Osteoblast (primary cell): Measurements from ENCODE around the gene ASPDH. TPM values are rescaled to one million over a fixed set of nuclear protein-coding genes. Genes with fewer than 3 reads are reported as not detected.

ENCODE experiments used
- DNase-seq: peaks from one replicate; pipeline ENCODE4 v3.0.0; 2011; ENCODE audit warnings: low spot score, mixed read lengths; ENCODE audit not compliant: insufficient read length; ENCODE audit errors: missing footprints
- H2AFZ ChIP-seq: 2 replicates; pipeline ENCODE4 v1.6.0; 2011; ENCODE audit warnings: mild to moderate bottlenecking, low read length
- H3K27ac ChIP-seq: 2 replicates; pipeline ENCODE4 v1.5.1; 2011; ENCODE audit warnings: mild to moderate bottlenecking, low read depth, low read length, moderate library complexity
- H3K27me3 ChIP-seq: 2 replicates; pipeline ENCODE4 v1.6.0; 2012; ENCODE audit warnings: mild to moderate bottlenecking, control low read depth, inconsistent platforms, low read length, moderate library complexity; ENCODE audit not compliant: insufficient read depth
- H3K36me3 ChIP-seq: 2 replicates; pipeline ENCODE4 v1.5.1; 2011; ENCODE audit warnings: mild to moderate bottlenecking, low read length, control low read depth, moderate library complexity; ENCODE audit not compliant: insufficient read depth
- H3K4me1 ChIP-seq: 2 replicates; pipeline ENCODE4 v1.5.1; 2011; ENCODE audit warnings: mild to moderate bottlenecking, low read length, control low read depth, moderate library complexity; ENCODE audit not compliant: insufficient read depth
- H3K4me2 ChIP-seq: 2 replicates; pipeline ENCODE4 v1.6.0; 2011; ENCODE audit warnings: mild to moderate bottlenecking, low read length; ENCODE audit not compliant: insufficient read depth
- H3K4me3 ChIP-seq: fragments of 200-600 bp; sonication (generic); 3 replicates; pipeline ENCODE4 v1.5.1; 2012; ENCODE audit warnings: mild to moderate bottlenecking, low read length, inconsistent platforms; ENCODE audit not compliant: insufficient read depth
- H3K79me2 ChIP-seq: 2 replicates; pipeline ENCODE4 v1.6.0; 2012; ENCODE audit warnings: mild to moderate bottlenecking, low read length, control low read depth, inconsistent platforms; ENCODE audit not compliant: insufficient read depth
- H3K9me3 ChIP-seq: 2 replicates; pipeline ENCODE4 v1.5.1; 2011; ENCODE audit warnings: low read depth, low read length, control low read depth
- H4K20me1 ChIP-seq: 2 replicates; pipeline ENCODE4 v1.6.0; 2012; ENCODE audit warnings: mild to moderate bottlenecking, low read length, control low read depth; ENCODE audit not compliant: insufficient read depth
- total RNA-seq: library from RNA; depleted of rRNA; stranded (reverse); fragments of >200 nt; gene quantifications from 2 replicates; pipeline ENCODE4 v1.2.3, GENCODE V29; 2012
- TF ChIP-seq, protein P1 (sequence below): IDR thresholded peaks from 2 replicates; pipeline ENCODE4 v1.5.1; 2011; ENCODE audit warnings: mild to moderate bottlenecking, low read depth, low read length, moderate library complexity; ENCODE audit errors: extremely low read depth

The ASPDH gene
- total RNA-seq, 1 donor, result not detected

DNA sequence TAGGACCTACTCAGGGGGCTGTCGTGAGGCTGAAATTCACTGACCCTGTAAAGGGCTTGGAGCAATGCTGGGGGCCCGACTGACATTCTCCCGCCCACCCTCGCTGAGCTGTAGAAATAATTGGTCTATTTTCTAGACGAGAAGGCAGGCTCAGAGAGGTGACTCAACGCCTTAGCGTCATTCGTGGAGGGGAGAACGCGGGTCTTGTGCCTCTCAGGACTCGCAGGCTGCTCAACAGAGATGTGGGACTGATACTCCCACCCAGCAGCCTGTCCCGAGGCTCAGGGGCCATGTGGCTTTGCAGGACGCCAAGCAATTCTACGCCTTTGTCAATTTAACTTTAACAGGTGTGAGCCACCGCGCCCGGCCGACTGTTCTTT is 23.6 kb upstream of the ASPDH start:
- no peaks in the 10 kb centered on the region for H3K79me2 ChIP-seq
- DNase-seq, result no peak
- H3K4me3 ChIP-seq, result no peak overlapping the region
- no peaks in the 10 kb centered on the region for H3K4me1 ChIP-seq
- H3K9me3 ChIP-seq, result peaks cover 4% of the 10 kb centered on the region
- H3K27ac ChIP-seq, result no peak overlapping the region
- no peaks in the 10 kb centered on the region for H3K27me3 ChIP-seq
- no peaks in the 10 kb centered on the region for H4K20me1 ChIP-seq
- no peak overlapping the region for H3K4me2 ChIP-seq
- TF ChIP-seq, protein P1, sequence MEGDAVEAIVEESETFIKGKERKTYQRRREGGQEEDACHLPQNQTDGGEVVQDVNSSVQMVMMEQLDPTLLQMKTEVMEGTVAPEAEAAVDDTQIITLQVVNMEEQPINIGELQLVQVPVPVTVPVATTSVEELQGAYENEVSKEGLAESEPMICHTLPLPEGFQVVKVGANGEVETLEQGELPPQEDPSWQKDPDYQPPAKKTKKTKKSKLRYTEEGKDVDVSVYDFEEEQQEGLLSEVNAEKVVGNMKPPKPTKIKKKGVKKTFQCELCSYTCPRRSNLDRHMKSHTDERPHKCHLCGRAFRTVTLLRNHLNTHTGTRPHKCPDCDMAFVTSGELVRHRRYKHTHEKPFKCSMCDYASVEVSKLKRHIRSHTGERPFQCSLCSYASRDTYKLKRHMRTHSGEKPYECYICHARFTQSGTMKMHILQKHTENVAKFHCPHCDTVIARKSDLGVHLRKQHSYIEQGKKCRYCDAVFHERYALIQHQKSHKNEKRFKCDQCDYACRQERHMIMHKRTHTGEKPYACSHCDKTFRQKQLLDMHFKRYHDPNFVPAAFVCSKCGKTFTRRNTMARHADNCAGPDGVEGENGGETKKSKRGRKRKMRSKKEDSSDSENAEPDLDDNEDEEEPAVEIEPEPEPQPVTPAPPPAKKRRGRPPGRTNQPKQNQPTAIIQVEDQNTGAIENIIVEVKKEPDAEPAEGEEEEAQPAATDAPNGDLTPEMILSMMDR, result no peak
- H3K36me3 ChIP-seq, result no peaks in the 10 kb centered on the region
- no peak overlapping the region for H2AFZ ChIP-seq

DNA sequence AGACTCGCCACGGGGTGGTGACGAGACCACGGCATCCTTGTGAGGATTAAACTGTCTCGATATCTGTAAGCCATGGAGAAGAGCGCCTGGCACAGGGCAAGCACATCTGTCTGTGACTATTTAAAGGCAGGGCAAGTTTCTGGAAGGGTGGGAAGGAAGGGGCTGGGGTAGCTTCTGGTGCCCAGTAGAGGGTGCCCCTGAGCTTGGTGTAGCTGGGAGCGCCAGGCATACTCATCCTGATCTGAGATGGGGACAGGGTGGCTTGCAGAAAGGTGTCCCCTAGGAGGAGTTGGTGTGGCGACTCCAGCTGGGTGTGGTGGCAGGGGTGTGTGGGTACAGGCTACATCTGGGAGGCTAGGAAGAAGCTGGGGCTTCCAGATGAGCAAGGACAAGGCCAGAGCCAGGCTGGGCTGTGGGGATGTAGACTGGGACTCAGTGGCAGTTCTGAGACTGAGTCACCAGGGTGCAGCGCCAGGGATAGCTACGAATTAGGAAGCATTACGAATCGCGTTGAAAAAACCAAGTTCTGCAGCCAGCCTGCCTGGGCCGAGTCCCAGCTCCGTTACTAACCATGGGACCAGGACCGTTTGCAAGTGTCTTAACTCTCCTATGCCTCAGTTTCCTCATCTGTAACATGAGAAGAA is 23.1 kb upstream of the ASPDH start:
- Histone ChIP-seq H3K27ac (no peak overlapping the region), H3K27me3 (no peaks in the 10 kb centered on the region), H3K4me2 (no peak overlapping the region), H2AFZ (no peak overlapping the region), H3K36me3 (no peaks in the 10 kb centered on the region), H3K4me1 (no peaks in the 10 kb centered on the region), H3K9me3 (peaks cover 6% of the 10 kb centered on the region), H4K20me1 (no peaks in the 10 kb centered on the region), H3K4me3 (no peak overlapping the region), H3K79me2 (no peaks in the 10 kb centered on the region)
- no peak for DNase-seq
- TF ChIP-seq, protein P1, result no peak

GRCh38 chr19:50535672-50536187 is 22.0 kb upstream of the ASPDH start:
- no peak overlapping the region for H3K4me3 ChIP-seq
- no peaks in the 10 kb centered on the region for H3K4me1 ChIP-seq
- H4K20me1 ChIP-seq, result no peaks in the 10 kb centered on the region
- no peak overlapping the region for H3K4me2 ChIP-seq
- DNase-seq, result no peak
- no peak overlapping the region for H3K27ac ChIP-seq
- H3K9me3 ChIP-seq, result peaks cover 6% of the 10 kb centered on the region
- no peaks in the 10 kb centered on the region for H3K36me3 ChIP-seq
- TF ChIP-seq, protein P1, result no peak
- H3K79me2 ChIP-seq, result no peaks in the 10 kb centered on the region
- H2AFZ ChIP-seq, result no peak overlapping the region
- H3K27me3 ChIP-seq, result no peaks in the 10 kb centered on the region

DNA sequence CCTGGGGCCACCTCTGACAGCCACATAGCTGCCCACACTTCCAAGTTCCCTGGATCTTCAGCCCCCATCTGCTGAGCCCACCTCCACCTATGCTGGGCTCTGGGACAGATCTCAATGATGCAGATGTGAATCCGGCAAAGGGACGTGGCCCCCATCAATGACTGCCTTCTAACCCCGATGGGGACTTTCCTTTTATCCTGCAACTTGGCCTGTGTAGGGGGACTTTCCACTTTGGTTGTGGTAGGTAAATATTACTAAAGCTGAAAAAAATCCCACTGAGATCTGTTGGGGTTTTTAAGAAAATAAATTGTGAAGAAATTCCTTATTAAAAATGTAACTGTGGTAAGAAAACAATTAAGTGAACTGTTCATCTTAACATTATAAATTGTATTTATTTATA is 20.8 kb upstream of the ASPDH start:
- no peak overlapping the region for H3K4me3 ChIP-seq
- no peaks in the 10 kb centered on the region for H3K4me1 ChIP-seq
- no peaks in the 10 kb centered on the region for H3K27me3 ChIP-seq
- no peak overlapping the region for H2AFZ ChIP-seq
- H3K36me3 ChIP-seq, result no peaks in the 10 kb centered on the region
- peaks cover 6% of the 10 kb centered on the region for H3K9me3 ChIP-seq
- H3K4me2 ChIP-seq, result no peak overlapping the region
- no peak for DNase-seq
- H3K27ac ChIP-seq, result no peak overlapping the region
- TF ChIP-seq, protein P1, result no peak
- H4K20me1 ChIP-seq, result no peaks in the 10 kb centered on the region
- H3K79me2 ChIP-seq, result no peaks in the 10 kb centered on the region
